Esophagus squamous epithelium (tissue), 5 donors: Measurements from ENCODE around the gene NNAT. TPM values are rescaled to one million over a fixed set of nuclear protein-coding genes. Genes with fewer than 3 reads are reported as not detected.

Experiments used
- DNase-seq: peaks from one replicate; lab custom pipeline; 2025; lab: John Stamatoyannopoulos, UW
- H3K27ac ChIP-seq, 4 donors: fragments of 200-600 bp; sonication (generic); one replicate each; pipeline ENCODE4 v1.5.1; 2016 to 2019; ENCODE audit warnings: mild to moderate bottlenecking in 1 of 4
- H3K27me3 ChIP-seq, 4 donors: fragments of 200-600 bp; sonication (generic); 1 replicate in 3 of 4; 2 replicates in 1 of 4; pipeline versions ENCODE4 v1.5.1 to v1.6.0; 2017 to 2021; ENCODE audit warnings: antibody characterized with exemption in 1 of 4
- H3K36me3 ChIP-seq, 3 donors: fragments of 200-600 bp; sonication (generic); one replicate each; pipeline ENCODE4 v1.5.1; 2016 to 2019
- H3K4me1 ChIP-seq, 3 donors: fragments of 200-600 bp; sonication (generic); one replicate each; pipeline ENCODE4 v1.5.1; 2017 to 2019
- H3K4me3 ChIP-seq, 4 donors: fragments of 200-600 bp; sonication (generic); 1 replicate in 3 of 4; 2 replicates in 1 of 4; pipeline ENCODE4 v1.5.1; 2016 to 2019; ENCODE audit warnings: mild to moderate bottlenecking in 2 of 4, moderate library complexity in 1 of 4
- H3K9me3 ChIP-seq, 3 donors: fragments of 200-600 bp; sonication (generic); one replicate each; pipeline ENCODE4 v1.5.1; 2016 to 2019
- POLR2A ChIP-seq, 4 donors: fragments of 450-650 bp; IDR thresholded peaks; one replicate each; pipeline ENCODE4 v1.6.1; 2017; ENCODE audit warnings: antibody characterized with exemption in 4 of 4, mild to moderate bottlenecking in 4 of 4, moderate library complexity in 3 of 4
- WGBS, 2 donors: methylation state at CpG; one replicate each; pipeline ENCODE4 v1.1.5; 2018; 5-methylcytosine and 5-hydroxymethylcytosine counted together
- intact Hi-C: fragments of 100-400 bp; cut with DNase I; formaldehyde crosslinking; loops from one replicate; pipeline ENCODE4 v1.15.0; 2022
- total RNA-seq, 4 donors: library from RNA; depleted of rRNA; stranded (reverse); fragments of >200 nt; gene quantifications; one replicate each; pipeline ENCODE4 v1.1.0, GENCODE V29; 2016
- TF ChIP-seq, protein P1 (sequence below), 6 experiments: fragments of 450-650 bp in 4 of 6; fragments of 200-600 bp in 2 of 6; sonication (generic) in 2 of 6; IDR thresholded peaks; one replicate each; pipeline ENCODE4 v1.5.1; 2016 to 2019; ENCODE audit warnings: antibody characterized with exemption in 6 of 6, mild to moderate bottlenecking in 4 of 6, moderate library complexity in 4 of 6
- donor health status: DM: yes; HTN: yes; CAD: no.

NNAT gene
- total RNA-seq, 4 donors from 2014 or later: 0.76 to 1.9 (median 1.9) TPM; not detected in 1

GRCh38 chr20:37505263-37506151 is 15.5 kb upstream of the NNAT start:
- no peaks in the 10 kb centered on the region for H3K27me3 ChIP-seq
- TF ChIP-seq, protein P1, sequence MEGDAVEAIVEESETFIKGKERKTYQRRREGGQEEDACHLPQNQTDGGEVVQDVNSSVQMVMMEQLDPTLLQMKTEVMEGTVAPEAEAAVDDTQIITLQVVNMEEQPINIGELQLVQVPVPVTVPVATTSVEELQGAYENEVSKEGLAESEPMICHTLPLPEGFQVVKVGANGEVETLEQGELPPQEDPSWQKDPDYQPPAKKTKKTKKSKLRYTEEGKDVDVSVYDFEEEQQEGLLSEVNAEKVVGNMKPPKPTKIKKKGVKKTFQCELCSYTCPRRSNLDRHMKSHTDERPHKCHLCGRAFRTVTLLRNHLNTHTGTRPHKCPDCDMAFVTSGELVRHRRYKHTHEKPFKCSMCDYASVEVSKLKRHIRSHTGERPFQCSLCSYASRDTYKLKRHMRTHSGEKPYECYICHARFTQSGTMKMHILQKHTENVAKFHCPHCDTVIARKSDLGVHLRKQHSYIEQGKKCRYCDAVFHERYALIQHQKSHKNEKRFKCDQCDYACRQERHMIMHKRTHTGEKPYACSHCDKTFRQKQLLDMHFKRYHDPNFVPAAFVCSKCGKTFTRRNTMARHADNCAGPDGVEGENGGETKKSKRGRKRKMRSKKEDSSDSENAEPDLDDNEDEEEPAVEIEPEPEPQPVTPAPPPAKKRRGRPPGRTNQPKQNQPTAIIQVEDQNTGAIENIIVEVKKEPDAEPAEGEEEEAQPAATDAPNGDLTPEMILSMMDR (IDR thresholded peaks at IDR 0.05): no peak
- no peak for TF ChIP-seq POLR2A (IDR thresholded peaks at IDR 0.05)
- H3K27ac ChIP-seq: no peak overlapping the region
- no peak for DNase-seq
- intact Hi-C loops: no loop called here
- H3K36me3 ChIP-seq: peaks cover 0 to 24% (median 7%) of the 10 kb centered on the region in 3 donors
- no peak overlapping the region for H3K4me3 ChIP-seq
- no peaks in the 10 kb centered on the region for H3K9me3 ChIP-seq
- peaks cover 0 to 28% (median 3%) of the 10 kb centered on the region in 3 donors for H3K4me1 ChIP-seq
- 53 to 72% methylated on average over 6 of the region's 7 CpGs for WGBS, 2 donors

DNA sequence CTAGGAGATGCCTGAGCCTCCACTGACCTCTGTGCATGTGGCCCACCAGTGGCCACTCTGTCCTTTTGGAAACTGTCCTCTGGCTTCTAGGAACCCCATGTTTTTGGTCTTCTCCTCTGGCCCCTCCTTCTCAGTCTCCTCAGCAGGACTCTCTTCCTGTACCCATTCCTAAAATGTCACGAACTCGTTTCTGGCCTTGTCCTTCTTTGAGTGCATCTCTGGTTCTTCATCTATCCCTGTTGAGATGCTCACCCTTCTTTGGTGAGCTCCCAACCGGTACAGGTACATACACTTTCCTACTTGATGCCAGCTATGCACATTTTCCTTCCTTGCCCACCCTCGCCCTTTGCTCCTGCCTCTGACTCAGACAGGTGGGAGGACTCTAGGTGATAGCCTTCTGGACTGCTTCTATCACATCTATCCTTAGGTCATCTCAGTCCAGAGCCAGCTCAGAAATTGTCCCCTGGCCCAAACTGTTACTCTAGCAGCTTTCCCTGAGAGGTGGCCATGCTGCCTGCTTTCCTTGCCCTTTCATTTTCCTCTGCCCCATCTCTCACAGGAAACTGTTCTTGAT is 14.8 kb upstream of the NNAT start:
- no peak overlapping the region for H3K4me3 ChIP-seq
- 50 to 71% methylated on average over 4 of the region's 4 CpGs for WGBS, 2 donors
- no peak for DNase-seq
- no peaks in the 10 kb centered on the region for H3K9me3 ChIP-seq
- no peak overlapping the region for H3K27ac ChIP-seq
- no peaks in the 10 kb centered on the region for H3K27me3 ChIP-seq
- intact Hi-C loops: no loop called here
- TF ChIP-seq, protein P1 (IDR thresholded peaks at IDR 0.05): no peak
- peaks cover 0 to 32% (median 7%) of the 10 kb centered on the region in 3 donors for H3K36me3 ChIP-seq
- peaks cover 0 to 28% (median 3%) of the 10 kb centered on the region in 3 donors for H3K4me1 ChIP-seq

- no peaks in the 10 kb centered on the region for H3K27me3 ChIP-seq
- peaks cover 7 to 72% (median 10%) of the 10 kb centered on the region in 3 donors for H3K36me3 ChIP-seq
- H3K9me3 ChIP-seq: no peaks in the 10 kb centered on the region
- H3K4me3 ChIP-seq: no peak overlapping the region
- 86 to 88% methylated on average over 5 of the region's 5 CpGs for WGBS, 2 donors
- intact Hi-C loops: no loop called here
- no peak for TF ChIP-seq POLR2A (IDR thresholded peaks at IDR 0.05)
- TF ChIP-seq, protein P1 (IDR thresholded peaks at IDR 0.05): no peak
- H3K4me1 ChIP-seq: peaks cover 0 to 19% (median 3%) of the 10 kb centered on the region in 3 donors
- no peak for DNase-seq
- no peak overlapping the region for H3K27ac ChIP-seq
These were observed 10.8 kb upstream of the NNAT start for GRCh38 chr20:37510226-37510625.

GRCh38 chr20:37511610-37512275 is 9.3 kb upstream of the NNAT start:
- WGBS, 2 donors: 86 to 90% methylated on average over 6 of the region's 6 CpGs
- no peak overlapping the region for H3K27ac ChIP-seq
- intact Hi-C loops: no loop called here
- H3K36me3 ChIP-seq: peaks cover 7 to 87% (median 15%) of the 10 kb centered on the region in 3 donors
- TF ChIP-seq, protein P1 (IDR thresholded peaks at IDR 0.05): no peak
- no peak for TF ChIP-seq POLR2A (IDR thresholded peaks at IDR 0.05)
- no peak overlapping the region for H3K4me3 ChIP-seq
- H3K4me1 ChIP-seq: peaks cover 0 to 19% (median 0%) of the 10 kb centered on the region in 3 donors
- no peaks in the 10 kb centered on the region for H3K9me3 ChIP-seq
- no peak for DNase-seq
- no peaks in the 10 kb centered on the region for H3K27me3 ChIP-seq
